T47D (cell line): ENCODE results near the gene HINT2.

Experiments
- DNase-seq, 2 experiments: peaks; one replicate each; pipeline versions ENCODE4 v3.0.0 to v3.0.0-alpha.2; 2011 to 2012; ENCODE audit warnings: low read depth in 1 of 2, low spot score in 1 of 2
- JUND ChIP-seq: IDR thresholded peaks from 2 replicates; pipeline ENCODE4 v1.6.1; 2012; ENCODE audit warnings: low read depth
- in situ Hi-C: cut with HindIII; loops from 2 replicates; pipeline ENCODE4 v1.10.0; 2016; ENCODE audit warnings: low sequenced_read_pairs, low pct_unique_long_range_greater_than_20kb

Gene HINT2

GRCh38 chr9:35814106-35814840 is 569 bp downstream of the HINT2 start:
- TF ChIP-seq JUND = no peak
- peak in 1 of 2 experiments; percentile 58 for DNase-seq
- in situ Hi-C loops = no loop called here

GRCh38 chr9:35813434-35814105 is 1.3 kb downstream of the HINT2 start:
- no peak for TF ChIP-seq JUND
- peak in 1 of 2 experiments; percentile 59 for DNase-seq
- in situ Hi-C loops = no loop called here

- in situ Hi-C loops = no loop called here
These were observed 2.7 kb downstream of the HINT2 start, which contains the start of gene SPAG8 for GRCh38 chr9:35812025-35812602. Gene SPAG8, minus strand, starts transcription at chr9:35812262. Its CDS starts 115 bp downstream, at chr9:35812147.

GRCh38 chr9:35811381-35812024 is 3.3 kb downstream of the HINT2 start:
- no peak for TF ChIP-seq JUND
- in situ Hi-C loops = no loop called here
- DNase-seq = no peak

More at GRCh38 chr9:35812025-35812602, 2.7 kb downstream of the HINT2 start, which contains the start of gene SPAG8:
- TF ChIP-seq JUND = no peak
- peak; percentile 86 to 92 for DNase-seq

- no peak for DNase-seq
These were observed 4.7 kb downstream of the HINT2 start for GRCh38 chr9:35810122-35810521.

GRCh38 chr9:35808433-35808832 is 6.4 kb downstream of the HINT2 start:
- DNase-seq = no peak
- in situ Hi-C loops = no loop called here

More at GRCh38 chr9:35810122-35810521, 4.7 kb downstream of the HINT2 start:
- in situ Hi-C loops = no loop called here
- no peak for TF ChIP-seq JUND

GRCh38 chr9:35806101-35806500 is 8.7 kb downstream of the HINT2 start:
- in situ Hi-C loops = no loop called here
- TF ChIP-seq JUND = no peak
- DNase-seq = no peak

More at GRCh38 chr9:35808433-35808832, 6.4 kb downstream of the HINT2 start:
- TF ChIP-seq JUND = no peak

- DNase-seq = no peak
- no peak for TF ChIP-seq JUND
- in situ Hi-C loops = no loop called here
These were observed 13.3 kb downstream of the HINT2 start for GRCh38 chr9:35801328-35802128.

GRCh38 chr9:35800530-35800929 is 14.3 kb downstream of the HINT2 start:
- no peak for DNase-seq
- in situ Hi-C loops = no loop called here
- TF ChIP-seq JUND = no peak

- no peak for TF ChIP-seq JUND
- DNase-seq = peak in 1 of 2 experiments; percentile 15
- in situ Hi-C loops = no loop called here
These were observed 16.0 kb downstream of the HINT2 start for GRCh38 chr9:35798658-35799374.

GRCh38 chr9:35797311-35798109 is 17.3 kb downstream of the HINT2 start:
- no peak for DNase-seq
- in situ Hi-C loops = no loop called here
- TF ChIP-seq JUND = no peak
